Panc1 (cell line): ENCODE data around the gene CERKL. TPM values are rescaled to one million over a fixed set of nuclear protein-coding genes. Genes with fewer than 3 reads are reported as not detected.

Source experiments
- ATAC-seq: fragments of 200-7000 bp; cut with Tn5 transposase; 2 replicates; pipeline ENCODE4 v1.9.1; 2020; ENCODE audit warnings: mild to moderate bottlenecking, moderate library complexity
- BruUV-seq: library from RNA; stranded (reverse); fragments of 400-500 nt; replicated peaks from 2 replicates; lab custom pipeline; 2021; lab: Mats Ljungman, UMichigan
- CTCF ChIA-PET: fragments of 300-600 bp; sonication (Branson Sonifier 250); formaldehyde crosslinking; loops from one replicate; lab custom pipeline; 2022; ENCODE audit warnings: antibody characterized with exemption; lab: Charles Lee
- POLR2A ChIA-PET: fragments of 300-600 bp; sonication (Branson Sonifier 250); formaldehyde crosslinking; loops from one replicate; lab custom pipeline; 2022; ENCODE audit warnings: antibody characterized with exemption; lab: Charles Lee
- DNase-seq: peaks from one replicate; pipeline ENCODE4 v3.0.0-alpha.2; 2010; ENCODE audit warnings: low read depth, low spot score
- H3K27ac ChIP-seq: 2 replicates; pipeline ENCODE4 v1.5.1; 2011; ENCODE audit warnings: mild to moderate bottlenecking, low read length, inconsistent platforms
- H3K27me3 ChIP-seq: fragments of 200-500 bp; sonication (Bioruptor generic); 2 replicates; pipeline ENCODE4 v1.6.0; 2014; ENCODE audit warnings: low read length, inconsistent platforms; ENCODE audit not compliant: control insufficient read depth, insufficient read depth
- H3K36me3 ChIP-seq: fragments of 200-500 bp; sonication (Bioruptor generic); 2 replicates; pipeline ENCODE4 v1.5.1; 2014; ENCODE audit warnings: inconsistent platforms, mild to moderate bottlenecking, low read length, moderate library complexity; ENCODE audit not compliant: control insufficient read depth, insufficient read depth
- H3K4me1 ChIP-seq: 2 replicates; pipeline ENCODE4 v1.5.1; 2011; ENCODE audit warnings: inconsistent platforms, mild to moderate bottlenecking, low read length, moderate library complexity; ENCODE audit not compliant: control insufficient read depth, insufficient read depth
- H3K4me3 ChIP-seq, 2 experiments: 2 replicates each; pipeline ENCODE4 v1.5.1; 2011 to 2012; ENCODE audit warnings: low read depth in 2 of 2, low read length in 2 of 2, mild to moderate bottlenecking in 2 of 2, inconsistent platforms in 1 of 2, moderate library complexity in 1 of 2
- H3K9me3 ChIP-seq: fragments of 200-500 bp; sonication (Bioruptor generic); 2 replicates; pipeline ENCODE4 v1.5.1; 2014; ENCODE audit warnings: low read depth, mild to moderate bottlenecking, inconsistent platforms, low read length, moderate library complexity; ENCODE audit not compliant: control insufficient read depth, insufficient read depth
- POLR2AphosphoS5 ChIP-seq: IDR thresholded peaks from 2 replicates; pipeline ENCODE4 v1.6.1; 2012; ENCODE audit warnings: mild to moderate bottlenecking, low read depth, low read length, moderate library complexity
- REST ChIP-seq, 2 experiments: IDR thresholded peaks; 2 replicates each; pipeline ENCODE4 v1.6.1; 2011 to 2012; ENCODE audit warnings: low read depth in 2 of 2, control low read depth in 1 of 2, low read length in 1 of 2, mild to moderate bottlenecking in 1 of 2, moderate library complexity in 1 of 2; ENCODE audit not compliant: insufficient read depth in 1 of 2
- SIN3A ChIP-seq: IDR thresholded peaks from 2 replicates; pipeline ENCODE4 v1.6.1; 2012; ENCODE audit warnings: low read depth, mild to moderate bottlenecking, low read length, moderate library complexity, borderline replicate concordance; ENCODE audit not compliant: insufficient read depth
- TCF7L2 ChIP-seq: IDR thresholded peaks from 2 replicates; pipeline ENCODE4 v1.6.1; 2011; ENCODE audit warnings: mild to moderate bottlenecking, low read depth, low read length, inconsistent platforms
- in situ Hi-C: cut with HindIII; loops from 2 replicates; pipeline ENCODE4 v1.10.0; 2016; ENCODE audit warnings: low sequenced_read_pairs, low pct_unique_long_range_greater_than_20kb
- intact Hi-C: fragments of 100-400 bp; cut with micrococcal nuclease; formaldehyde crosslinking; loops from one replicate; pipeline ENCODE4 v1.10.0; 2022; ENCODE audit not compliant: unreplicated experiment
- total RNA-seq: library from RNA; stranded (reverse); gene quantifications from one replicate; pipeline ENCODE4 v1.2.1, GENCODE V29; 2021; ENCODE audit not compliant: unreplicated experiment
- TF ChIP-seq, protein P1 (sequence below): fragments of 450-650 bp; IDR thresholded peaks from 2 replicates; pipeline ENCODE4 v1.5.1; 2017; ENCODE audit warnings: mild to moderate bottlenecking

CERKL gene
- total RNA-seq, 1 experiment from 2014 or later = 0.87 TPM

DNA sequence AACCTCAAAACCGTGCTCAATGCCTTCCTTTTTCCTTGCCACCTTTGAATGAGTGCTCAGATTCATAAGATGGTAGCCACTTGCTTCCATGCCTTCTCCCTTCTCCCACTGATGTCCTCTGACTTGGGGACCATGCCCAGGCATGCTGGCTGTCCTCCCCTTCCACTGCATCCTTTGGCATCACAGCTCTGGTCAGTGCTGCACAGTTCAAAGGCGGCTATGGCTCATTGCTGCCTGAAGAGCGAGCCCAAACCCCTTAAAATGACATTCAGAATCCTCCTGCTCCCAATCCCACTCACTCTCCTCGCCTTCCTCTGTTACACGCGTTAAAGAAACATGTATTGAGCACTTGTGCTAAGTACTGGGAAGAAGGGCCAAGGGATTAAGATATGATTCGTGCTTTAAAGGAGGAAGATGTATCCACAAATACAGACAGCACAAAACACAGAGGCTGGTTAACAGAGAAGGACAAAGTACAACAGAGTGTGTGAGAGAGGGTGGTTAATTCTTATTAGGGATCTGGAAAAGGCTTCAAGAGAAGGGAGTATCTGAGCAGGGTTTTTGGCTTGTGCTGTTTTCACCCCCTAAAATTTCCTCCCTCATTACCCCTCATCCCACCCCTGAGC lies 81.8 kb downstream of the CERKL start:
- Histone ChIP-seq H3K4me1 (no peaks in the 10 kb centered on the region), H3K36me3 (no peaks in the 10 kb centered on the region), H3K27ac (no peak overlapping the region), H3K27me3 (no peaks in the 10 kb centered on the region), H3K9me3 (no peaks in the 10 kb centered on the region), H3K4me3 (no peak overlapping the region)
- no peak for TF ChIP-seq SIN3A
- TF ChIP-seq REST (IDR thresholded peaks at IDR 0.05; ENCODE audit: insufficient read depth in 1 of 2, low read depth in 2 of 2, low read length in 1 of 2) = no peak
- TF ChIP-seq, protein P1, sequence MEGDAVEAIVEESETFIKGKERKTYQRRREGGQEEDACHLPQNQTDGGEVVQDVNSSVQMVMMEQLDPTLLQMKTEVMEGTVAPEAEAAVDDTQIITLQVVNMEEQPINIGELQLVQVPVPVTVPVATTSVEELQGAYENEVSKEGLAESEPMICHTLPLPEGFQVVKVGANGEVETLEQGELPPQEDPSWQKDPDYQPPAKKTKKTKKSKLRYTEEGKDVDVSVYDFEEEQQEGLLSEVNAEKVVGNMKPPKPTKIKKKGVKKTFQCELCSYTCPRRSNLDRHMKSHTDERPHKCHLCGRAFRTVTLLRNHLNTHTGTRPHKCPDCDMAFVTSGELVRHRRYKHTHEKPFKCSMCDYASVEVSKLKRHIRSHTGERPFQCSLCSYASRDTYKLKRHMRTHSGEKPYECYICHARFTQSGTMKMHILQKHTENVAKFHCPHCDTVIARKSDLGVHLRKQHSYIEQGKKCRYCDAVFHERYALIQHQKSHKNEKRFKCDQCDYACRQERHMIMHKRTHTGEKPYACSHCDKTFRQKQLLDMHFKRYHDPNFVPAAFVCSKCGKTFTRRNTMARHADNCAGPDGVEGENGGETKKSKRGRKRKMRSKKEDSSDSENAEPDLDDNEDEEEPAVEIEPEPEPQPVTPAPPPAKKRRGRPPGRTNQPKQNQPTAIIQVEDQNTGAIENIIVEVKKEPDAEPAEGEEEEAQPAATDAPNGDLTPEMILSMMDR = no peak
- TF ChIP-seq POLR2AphosphoS5 = no peak
- no peak for TF ChIP-seq TCF7L2
- POLR2A ChIA-PET = interaction anchor here (0.6 kb wide), 1 partner anchor 571 kb away, joined by 4 read pairs; no protein-coding TSS in a partner anchor
- no TSS peak for BruUV-seq
- ATAC-seq (peak; percentile 60; the same call in 1 of the 2 replicates), DNase-seq (no peak)
- intact Hi-C loops = loop anchor here (10.0 kb wide), 1 partner anchor 550 kb away; no protein-coding TSS in a partner anchor
- in situ Hi-C loops = no loop called here
- CTCF ChIA-PET = interaction anchor here (0.6 kb wide), 1 partner anchor 108 kb away, joined by 3 read pairs; no protein-coding TSS in a partner anchor

- DNase-seq = no peak
- H3K4me3 ChIP-seq = no peak overlapping the region
- in situ Hi-C loops = no loop called here
- BruUV-seq = no TSS peak
- POLR2A ChIA-PET = no interaction called here
- H3K4me1 ChIP-seq = no peaks in the 10 kb centered on the region
- TF ChIP-seq POLR2AphosphoS5 = no peak
- no peak for TF ChIP-seq REST (IDR thresholded peaks at IDR 0.05; ENCODE audit: insufficient read depth in 1 of 2, low read depth in 2 of 2, low read length in 1 of 2)
- TF ChIP-seq SIN3A = no peak
- TF ChIP-seq, protein P1 = no peak
- no peak for TF ChIP-seq TCF7L2
- no peak for ATAC-seq
- H3K27ac ChIP-seq = no peak overlapping the region
- intact Hi-C loops = loop anchor here (5.0 to 10.0 kb wide), 2 partner anchors 503 to 550 kb away; no protein-coding TSS in a partner anchor
- H3K36me3 ChIP-seq = no peaks in the 10 kb centered on the region
- CTCF ChIA-PET = interaction anchor here (4.1 kb wide), 1 partner anchor 141 kb away, joined by 58 read pairs; no protein-coding TSS in a partner anchor
- H3K9me3 ChIP-seq = no peaks in the 10 kb centered on the region
- H3K27me3 ChIP-seq = no peaks in the 10 kb centered on the region
Measured at GRCh38 chr2:181574321-181574720, 82.6 kb downstream of the CERKL start.
